ENCODE measurements around the gene KRT32.
A peak's percentile ranks its signal among the peaks of the same experiment; 100 is the strongest.

Gene KRT32

DNA sequence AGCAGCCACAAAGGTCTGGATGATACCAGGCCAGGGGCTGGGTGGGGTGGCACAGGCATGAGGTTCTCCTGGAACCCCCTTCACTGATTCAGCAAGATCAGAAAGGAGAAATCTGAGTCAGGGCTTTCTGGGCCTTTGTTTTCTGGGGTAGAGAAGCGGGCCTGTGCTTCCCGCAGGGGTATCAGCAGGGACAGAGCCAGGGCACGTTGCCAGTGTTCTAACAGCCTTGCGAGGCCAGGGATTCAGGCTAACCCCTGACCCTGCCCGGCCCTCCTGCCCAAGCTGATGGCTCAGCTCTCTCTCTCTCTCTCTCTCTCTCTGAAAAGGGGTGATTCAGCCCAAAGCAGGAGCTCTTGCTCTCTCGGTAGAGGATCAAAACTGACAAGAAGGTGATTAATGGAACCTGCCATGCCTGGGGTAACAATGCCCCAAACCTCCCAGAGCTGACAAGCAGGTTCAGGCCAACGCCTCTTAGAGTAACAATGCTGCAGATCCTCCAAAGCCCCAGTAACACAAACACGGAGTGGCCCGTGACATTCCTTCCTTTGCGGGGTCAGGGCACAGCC, 40.2 kb upstream of the KRT32 start:
- no peaks in the 10 kb centered on the region for H3K36me3 ChIP-seq (replicated peaks in 1 of 2; ENCODE audit: control insufficient read depth in 2 of 2, insufficient read depth in 2 of 2, low read length in 2 of 2)
- H3K27ac ChIP-seq (replicated peaks; ENCODE audit: low read length), result no peak overlapping the region
- H2BK15ac ChIP-seq (ENCODE audit: low read length), result no peak overlapping the region

DNA sequence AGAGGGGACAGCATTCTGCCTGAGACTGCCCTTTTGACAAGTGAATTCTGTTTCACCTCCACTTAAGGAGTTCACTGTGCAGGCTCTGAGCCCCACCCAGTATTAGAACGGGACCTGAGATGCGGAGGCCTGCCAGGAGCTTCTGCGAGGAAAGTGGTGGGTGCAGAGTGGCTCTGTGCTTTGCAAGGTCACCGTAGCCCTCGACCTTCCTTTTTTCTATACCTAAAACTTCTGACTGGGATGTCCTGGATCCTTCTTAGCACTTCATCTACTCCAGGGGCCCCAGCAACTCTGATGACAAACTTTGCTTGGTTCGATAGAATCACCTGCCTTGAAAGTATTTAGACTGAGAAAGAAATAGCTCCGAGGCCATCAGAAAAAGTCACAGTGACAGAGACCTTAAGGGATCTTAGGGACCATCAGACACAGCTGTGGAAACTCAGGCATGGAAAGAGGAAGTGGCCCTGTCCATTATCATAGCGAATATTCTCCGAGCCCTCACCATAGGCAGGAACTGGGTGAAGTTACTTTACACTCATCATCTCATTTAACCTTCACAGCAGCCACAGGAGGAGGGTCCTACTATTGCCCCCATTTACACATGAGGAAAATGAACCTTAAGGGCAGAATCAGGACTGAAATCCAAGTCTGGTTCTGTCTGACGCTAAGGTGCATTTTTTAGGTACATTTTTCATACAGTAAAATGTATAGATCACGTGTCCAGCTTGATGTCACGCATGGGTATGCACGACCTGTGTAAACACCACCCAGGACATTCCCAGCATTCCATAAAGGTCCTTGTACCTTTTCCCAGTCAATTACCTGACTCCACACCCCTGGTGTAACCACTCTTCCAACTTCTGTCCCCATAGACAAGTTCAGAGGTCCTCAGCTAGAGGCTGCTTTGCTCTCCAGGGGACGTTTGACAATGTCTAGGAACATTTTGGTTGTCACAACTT, 38.9 kb upstream of the KRT32 start:
- no peak overlapping the region for H3K23ac ChIP-seq (ENCODE audit: low read depth, low read length, poor library complexity)
- no CpG with 5 or more reads among the region's 14 CpGs for WGBS, 2 donors (ENCODE audit: extremely low coverage in 2 of 2, insufficient read length in 2 of 2, insufficient replicate concordance in 1 of 2)
- H3K18ac ChIP-seq (ENCODE audit: low read length), result no peak overlapping the region
- no peak overlapping the region for H2BK15ac ChIP-seq (ENCODE audit: low read length)
- peaks cover 0 to 12% (median 0%) of the 10 kb centered on the region in 3 experiments for H3K27me3 ChIP-seq (ENCODE audit: control insufficient read depth in 3 of 3, insufficient read depth in 3 of 3, low read depth in 1 of 3, low read length in 3 of 3)
- H3K9me3 ChIP-seq (replicated peaks in 1 of 2; ENCODE audit: control insufficient read depth in 2 of 2, insufficient read depth in 1 of 2, low read depth in 1 of 2, low read length in 2 of 2), result no peaks in the 10 kb centered on the region
- H3K4ac ChIP-seq (ENCODE audit: low read length), result no peak overlapping the region
- no peak overlapping the region for H3K4me3 ChIP-seq (ENCODE audit: low read length in 2 of 2)
- DNase-seq (ENCODE audit: low spot score), result no peak
- no peak overlapping the region for H3K14ac ChIP-seq (ENCODE audit: low read length)
- H4K8ac ChIP-seq (ENCODE audit: low read depth, low read length), result no peak overlapping the region
- H3K79me1 ChIP-seq (ENCODE audit: low read depth, low read length), result no peaks in the 10 kb centered on the region
- no peaks in the 10 kb centered on the region for H3K36me3 ChIP-seq (replicated peaks in 1 of 2; ENCODE audit: control insufficient read depth in 2 of 2, insufficient read depth in 2 of 2, low read length in 2 of 2)
- no peak overlapping the region for H3K9ac ChIP-seq (ENCODE audit: low read depth, low read length, poor library complexity)
- no peak overlapping the region for H3K4me2 ChIP-seq (ENCODE audit: insufficient read depth, low read length, poor library complexity, severe bottlenecking)
- peak overlapping the region; percentile 30 for H2AK5ac ChIP-seq (ENCODE audit: low read depth, low read length)
- no peak overlapping the region for H2BK12ac ChIP-seq (ENCODE audit: low read length)
- H2BK5ac ChIP-seq (ENCODE audit: low read length), result no peak overlapping the region
- no peak overlapping the region for H4K91ac ChIP-seq (ENCODE audit: low read depth, low read length, poor library complexity)
- H3K27ac ChIP-seq (replicated peaks; ENCODE audit: low read length), result no peak overlapping the region
- peaks cover 0 to 4% of the 10 kb centered on the region in 2 donors for H3K4me1 ChIP-seq (ENCODE audit: control insufficient read depth in 2 of 2, insufficient read depth in 1 of 2, low read depth in 1 of 2, low read length in 2 of 2)
- H2AFZ ChIP-seq (ENCODE audit: low read length), result no peak overlapping the region
- H2BK120ac ChIP-seq (ENCODE audit: low read depth, low read length), result no peak overlapping the region

More for the DNA sequence above, 40.2 kb upstream of the KRT32 start:
- H3K79me1 ChIP-seq (ENCODE audit: low read depth, low read length), result no peaks in the 10 kb centered on the region
- no peak overlapping the region for H3K14ac ChIP-seq (ENCODE audit: low read length)
- H3K18ac ChIP-seq (ENCODE audit: low read length), result peak overlapping the region; percentile 51
- H3K4ac ChIP-seq (ENCODE audit: low read length), result no peak overlapping the region
- no peak overlapping the region for H2BK120ac ChIP-seq (ENCODE audit: low read depth, low read length)
- H3K9me3 ChIP-seq (replicated peaks in 1 of 2; ENCODE audit: control insufficient read depth in 2 of 2, insufficient read depth in 1 of 2, low read depth in 1 of 2, low read length in 2 of 2), result no peaks in the 10 kb centered on the region
- no peak overlapping the region for H3K4me2 ChIP-seq (ENCODE audit: insufficient read depth, low read length, poor library complexity, severe bottlenecking)
- peaks cover 0 to 2% of the 10 kb centered on the region in 2 donors for H3K4me1 ChIP-seq (ENCODE audit: control insufficient read depth in 2 of 2, insufficient read depth in 1 of 2, low read depth in 1 of 2, low read length in 2 of 2)
- no CpG with 5 or more reads among the region's 10 CpGs for WGBS, 2 donors (ENCODE audit: extremely low coverage in 2 of 2, insufficient read length in 2 of 2, insufficient replicate concordance in 1 of 2)
- H2BK5ac ChIP-seq (ENCODE audit: low read length), result no peak overlapping the region
- no peak overlapping the region for H3K9ac ChIP-seq (ENCODE audit: low read depth, low read length, poor library complexity)
- H2AK5ac ChIP-seq (ENCODE audit: low read depth, low read length), result no peak overlapping the region
- H2AFZ ChIP-seq (ENCODE audit: low read length), result no peak overlapping the region
- no peak overlapping the region for H4K8ac ChIP-seq (ENCODE audit: low read depth, low read length)
- H3K27me3 ChIP-seq (ENCODE audit: control insufficient read depth in 3 of 3, insufficient read depth in 3 of 3, low read depth in 1 of 3, low read length in 3 of 3), result peaks cover 0 to 10% (median 0%) of the 10 kb centered on the region in 3 experiments
- DNase-seq (ENCODE audit: low spot score), result no peak
- no peak overlapping the region for H4K91ac ChIP-seq (ENCODE audit: low read depth, low read length, poor library complexity)
- H3K4me3 ChIP-seq (ENCODE audit: low read length in 2 of 2), result no peak overlapping the region
- no peak overlapping the region for H2BK12ac ChIP-seq (ENCODE audit: low read length)
- H3K23ac ChIP-seq (ENCODE audit: low read depth, low read length, poor library complexity), result no peak overlapping the region

DNA sequence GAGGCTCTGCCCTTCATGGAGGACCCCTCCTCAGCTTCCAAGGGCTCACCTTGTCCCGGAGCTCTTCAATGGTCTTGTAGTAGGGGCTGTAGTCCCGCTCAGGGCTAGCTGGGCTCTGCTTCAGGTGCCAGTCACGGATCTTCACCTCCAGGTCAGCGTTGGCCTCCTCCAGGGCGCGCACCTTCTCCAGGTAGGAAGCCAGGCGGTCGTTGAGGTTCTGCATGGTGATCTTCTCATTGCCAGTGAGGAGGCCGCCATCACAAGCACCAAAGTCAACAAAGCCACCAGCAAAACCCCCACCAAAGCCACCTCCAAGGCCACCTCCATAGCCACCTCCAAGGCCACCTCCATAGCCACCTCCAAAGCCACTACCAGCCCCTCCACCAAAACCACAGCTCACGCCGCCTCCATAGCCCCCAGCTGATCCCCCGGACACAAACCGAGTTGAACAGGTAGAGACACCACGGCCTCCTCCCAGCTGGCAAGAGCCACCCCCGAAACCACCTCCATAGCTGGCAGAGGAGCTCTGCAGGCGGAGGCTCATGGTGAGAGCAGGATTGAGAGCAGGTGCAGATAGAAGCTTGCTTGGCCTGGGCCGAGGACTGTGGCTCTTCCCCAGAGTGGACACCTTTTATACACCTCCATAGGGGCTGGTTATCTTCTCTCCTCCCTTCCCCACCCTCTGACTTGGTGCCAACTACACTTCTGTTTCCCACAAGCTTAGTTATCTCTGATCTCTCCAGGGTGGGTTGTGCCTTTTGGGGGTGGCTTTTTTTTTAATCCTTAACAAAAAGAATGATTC, 38.0 kb upstream of the KRT32 start, which contains the start of gene KRT13:
Gene KRT13, minus strand, starts transcription at position 606 of the 802 bp plus-strand sequence. Its CDS starts 62 bp downstream, at position 544.
- Histone ChIP-seq H2BK120ac (ENCODE audit: low read depth, low read length) (no peak within 1 kb of the TSS), H4K8ac (ENCODE audit: low read depth, low read length) (no peak within 1 kb of the TSS), H3K9me3 (replicated peaks in 1 of 2; ENCODE audit: control insufficient read depth in 2 of 2, insufficient read depth in 1 of 2, low read depth in 1 of 2, low read length in 2 of 2) (no peaks in the 10 kb centered on the region), H3K14ac (ENCODE audit: low read length) (no peak within 1 kb of the TSS), H2AFZ (ENCODE audit: low read length) (no peak within 1 kb of the TSS), H3K9ac (ENCODE audit: low read depth, low read length, poor library complexity) (no peak within 1 kb of the TSS), H2AK5ac (ENCODE audit: low read depth, low read length) (peak within 1 kb of the TSS; percentile 30), H3K79me1 (ENCODE audit: low read depth, low read length) (no peaks in the 10 kb centered on the region), H2BK15ac (ENCODE audit: low read length) (peak within 1 kb of the TSS; percentile 53), H3K4me2 (ENCODE audit: insufficient read depth, low read length, poor library complexity, severe bottlenecking) (no peak within 1 kb of the TSS), H4K91ac (ENCODE audit: low read depth, low read length, poor library complexity) (no peak within 1 kb of the TSS), H3K36me3 (replicated peaks in 1 of 2; ENCODE audit: control insufficient read depth in 2 of 2, insufficient read depth in 2 of 2, low read length in 2 of 2) (no peaks in the 10 kb centered on the region), H3K18ac (ENCODE audit: low read length) (peak within 1 kb of the TSS; percentile 37), H2BK12ac (ENCODE audit: low read length) (no peak within 1 kb of the TSS), H3K23ac (ENCODE audit: low read depth, low read length, poor library complexity) (no peak within 1 kb of the TSS), H3K27me3 (ENCODE audit: control insufficient read depth in 3 of 3, insufficient read depth in 3 of 3, low read depth in 1 of 3, low read length in 3 of 3) (peaks cover 0 to 11% (median 0%) of the 10 kb centered on the region in 3 experiments), H2BK5ac (ENCODE audit: low read length) (no peak within 1 kb of the TSS), H3K27ac (replicated peaks; ENCODE audit: low read length) (no peak within 1 kb of the TSS), H3K4me3 (ENCODE audit: low read length in 2 of 2) (no peak within 1 kb of the TSS), H3K4me1 (ENCODE audit: control insufficient read depth in 2 of 2, insufficient read depth in 1 of 2, low read depth in 1 of 2, low read length in 2 of 2) (peaks cover 0 to 10% of the 10 kb centered on the region in 2 donors), H3K4ac (ENCODE audit: low read length) (no peak within 1 kb of the TSS)
- no CpG with 5 or more reads among the region's 17 CpGs for WGBS, 2 donors (ENCODE audit: extremely low coverage in 2 of 2, insufficient read length in 2 of 2, insufficient replicate concordance in 1 of 2)
- no peak for DNase-seq (ENCODE audit: low spot score)
